ENCODE results near the gene TMEM259.

TMEM259 gene

GRCh38 chr19:1006711-1007398 lies 14.1 kb downstream of the TMEM259 start:
- Mint-ChIP-seq H3K4me1 (peaks cover 12% of the 10 kb centered on the region), H3K9me3 (no peaks in the 10 kb centered on the region), H3K27ac (peak overlapping the region; percentile 52), H3K4me3 (no peak overlapping the region), H3K36me3 (peaks cover 32% of the 10 kb centered on the region)
- DNase-seq (ENCODE audit: low spot score in 2 of 2) (no peak), ATAC-seq (no peak)

GRCh38 chr19:1004803-1005664 lies 15.9 kb downstream of the TMEM259 start:
- DNase-seq (ENCODE audit: low spot score in 2 of 2) (no peak), ATAC-seq (no peak)
- H3K4me3 Mint-ChIP-seq, result no peak overlapping the region
- peaks cover 32% of the 10 kb centered on the region for H3K36me3 Mint-ChIP-seq
- H3K4me1 Mint-ChIP-seq, result peaks cover 12% of the 10 kb centered on the region
- H3K9me3 Mint-ChIP-seq, result no peaks in the 10 kb centered on the region
- H3K27ac Mint-ChIP-seq, result no peak overlapping the region

- DNase-seq (ENCODE audit: low spot score in 2 of 2) (no peak), ATAC-seq (no peak)
- no peak overlapping the region for H3K27ac Mint-ChIP-seq
- H3K4me3 Mint-ChIP-seq, result no peak overlapping the region
- H3K4me1 Mint-ChIP-seq, result peaks cover 13% of the 10 kb centered on the region
- H3K9me3 Mint-ChIP-seq, result no peaks in the 10 kb centered on the region
- H3K36me3 Mint-ChIP-seq, result peaks cover 32% of the 10 kb centered on the region
Observed at GRCh38 chr19:1004204-1004802, 16.6 kb downstream of the TMEM259 start.

- no peak for ATAC-seq
- no peak overlapping the region for H3K4me3 Mint-ChIP-seq
- peaks cover 30% of the 10 kb centered on the region for H3K36me3 Mint-ChIP-seq
- peaks cover 19% of the 10 kb centered on the region for H3K4me1 Mint-ChIP-seq
- no peaks in the 10 kb centered on the region for H3K9me3 Mint-ChIP-seq
- DNase-seq (ENCODE audit: low spot score in 2 of 2), result no peak
- no peak overlapping the region for H3K27ac Mint-ChIP-seq
Observed at GRCh38 chr19:1003283-1003682, 17.6 kb downstream of the TMEM259 start.

- H3K4me1 Mint-ChIP-seq, result peaks cover 19% of the 10 kb centered on the region
- no peak overlapping the region for H3K27ac Mint-ChIP-seq
- DNase-seq (ENCODE audit: low spot score in 2 of 2) (no peak), ATAC-seq (no peak)
- no peaks in the 10 kb centered on the region for H3K9me3 Mint-ChIP-seq
- peaks cover 25% of the 10 kb centered on the region for H3K36me3 Mint-ChIP-seq
- H3K4me3 Mint-ChIP-seq, result no peak overlapping the region
Observed at GRCh38 chr19:1002600-1002999, 18.3 kb downstream of the TMEM259 start.

GRCh38 chr19:1001538-1002166 lies 19.3 kb downstream of the TMEM259 start:
- Mint-ChIP-seq H3K9me3 (no peaks in the 10 kb centered on the region), H3K4me1 (peaks cover 15% of the 10 kb centered on the region), H3K36me3 (peaks cover 17% of the 10 kb centered on the region), H3K4me3 (peak overlapping the region; percentile 42), H3K27ac (no peak overlapping the region)
- ATAC-seq, result peak; percentile 74
- DNase-seq (ENCODE audit: low spot score in 2 of 2), result peak; percentile 84 to 91

- DNase-seq (ENCODE audit: low spot score in 2 of 2) (no peak), ATAC-seq (no peak)
- Mint-ChIP-seq H3K4me3 (peak overlapping the region; percentile 42), H3K4me1 (peaks cover 21% of the 10 kb centered on the region), H3K36me3 (peaks cover 22% of the 10 kb centered on the region), H3K9me3 (no peaks in the 10 kb centered on the region), H3K27ac (no peak overlapping the region)
Observed at GRCh38 chr19:1000591-1001537, 20.1 kb downstream of the TMEM259 start.

GRCh38 chr19:1000095-1000494 lies 20.8 kb downstream of the TMEM259 start, which contains the start of gene GRIN3B:
GRIN3B (plus strand) TSS chr19:1000419; CDS start chr19:1000438, 19 bp downstream.
- peaks cover 20% of the 10 kb centered on the region for H3K36me3 Mint-ChIP-seq
- DNase-seq (ENCODE audit: low spot score in 2 of 2), result peak in 1 of 2 donors; percentile 69
- ATAC-seq, result peak; percentile 46
- H3K4me1 Mint-ChIP-seq, result peaks cover 21% of the 10 kb centered on the region
- no peak within 1 kb of the TSS for H3K27ac Mint-ChIP-seq
- H3K4me3 Mint-ChIP-seq, result peak within 1 kb of the TSS; percentile 42
- H3K9me3 Mint-ChIP-seq, result no peaks in the 10 kb centered on the region

GRCh38 chr19:999379-999719 lies 21.6 kb downstream of the TMEM259 start:
- DNase-seq (ENCODE audit: low spot score in 2 of 2) (no peak), ATAC-seq (no peak)
- Mint-ChIP-seq H3K4me1 (peaks cover 21% of the 10 kb centered on the region), H3K36me3 (peaks cover 17% of the 10 kb centered on the region), H3K27ac (no peak overlapping the region), H3K9me3 (no peaks in the 10 kb centered on the region), H3K4me3 (peak overlapping the region; percentile 34)

- peaks cover 19% of the 10 kb centered on the region for H3K36me3 Mint-ChIP-seq
- ATAC-seq (no peak), DNase-seq (ENCODE audit: low spot score in 2 of 2) (no peak)
- no peaks in the 10 kb centered on the region for H3K9me3 Mint-ChIP-seq
- H3K27ac Mint-ChIP-seq, result no peak overlapping the region
- peaks cover 15% of the 10 kb centered on the region for H3K4me1 Mint-ChIP-seq
- no peak overlapping the region for H3K4me3 Mint-ChIP-seq
Observed at GRCh38 chr19:998064-998463, 22.9 kb downstream of the TMEM259 start.

- H3K27ac Mint-ChIP-seq, result peak overlapping the region; percentile 85
- H3K36me3 Mint-ChIP-seq, result peaks cover 23% of the 10 kb centered on the region
- ATAC-seq (peak; percentile 71), DNase-seq (ENCODE audit: low spot score in 2 of 2) (peak; percentile 53 to 70)
- H3K9me3 Mint-ChIP-seq, result no peaks in the 10 kb centered on the region
- peaks cover 15% of the 10 kb centered on the region for H3K4me1 Mint-ChIP-seq
- peak overlapping the region; percentile 68 for H3K4me3 Mint-ChIP-seq
Observed at GRCh38 chr19:996051-996838, 24.7 kb downstream of the TMEM259 start.

GRCh38 chr19:995051-995827 lies 25.7 kb downstream of the TMEM259 start:
- H3K27ac Mint-ChIP-seq, result no peak overlapping the region
- H3K36me3 Mint-ChIP-seq, result peaks cover 31% of the 10 kb centered on the region
- peaks cover 15% of the 10 kb centered on the region for H3K4me1 Mint-ChIP-seq
- ATAC-seq (no peak), DNase-seq (ENCODE audit: low spot score in 2 of 2) (no peak)
- no peak overlapping the region for H3K4me3 Mint-ChIP-seq
- H3K9me3 Mint-ChIP-seq, result no peaks in the 10 kb centered on the region

- DNase-seq (ENCODE audit: low spot score in 2 of 2) (no peak), ATAC-seq (no peak)
- Mint-ChIP-seq H3K36me3 (peaks cover 34% of the 10 kb centered on the region), H3K4me3 (no peak overlapping the region), H3K4me1 (peaks cover 15% of the 10 kb centered on the region), H3K27ac (no peak overlapping the region), H3K9me3 (no peaks in the 10 kb centered on the region)
Observed at GRCh38 chr19:994516-994915, 26.4 kb downstream of the TMEM259 start.

All from stimulated activated effector memory CD8-positive, alpha-beta T cell treated with anti-CD3 and anti-CD28 coated beads, Interleukin-12 subunit alpha, Interleukin-12 subunit beta, amount 100 ng/mL, for 72 hours (primary cell).